K562 (cell line): Measurements from ENCODE around the gene TBC1D17. TPM values are rescaled to one million over a fixed set of nuclear protein-coding genes. Genes with fewer than 3 reads are reported as not detected.

Experiments used
- ARID1B ChIP-seq: fragments of 450-650 bp; IDR thresholded peaks from 2 replicates; pipeline ENCODE4 v1.6.1; 2016; ENCODE audit warnings: antibody characterized with exemption, mild to moderate bottlenecking, inconsistent platforms
- ARID3B ChIP-seq: fragments of 250-450 bp; sonication (Bioruptor Pico); IDR thresholded peaks from 2 replicates; pipeline ENCODE4 v1.4.0; 2020; ENCODE audit warnings: borderline replicate concordance
- BMI1 ChIP-seq: fragments of 150-350 bp; IDR thresholded peaks from 2 replicates; pipeline ENCODE4 v1.6.1; 2014; ENCODE audit warnings: low read length
- C11orf30 ChIP-seq: fragments of 450-650 bp; IDR thresholded peaks from 2 replicates; pipeline ENCODE4 v1.6.1; 2016; ENCODE audit warnings: low read depth, mild to moderate bottlenecking
- CBFA2T2 ChIP-seq: fragments of 450-650 bp; conservative IDR thresholded peaks from 2 replicates; pipeline ENCODE4 v1.6.1; 2017; ENCODE audit warnings: mild to moderate bottlenecking
- EP400 ChIP-seq: fragments of 450-650 bp; IDR thresholded peaks from 2 replicates; pipeline ENCODE4 v1.6.1; 2017; ENCODE audit warnings: antibody characterized with exemption, mild to moderate bottlenecking, moderate library complexity
- GABPB1 ChIP-seq: sonication (generic); formaldehyde crosslinking; IDR thresholded peaks from 2 replicates; pipeline ENCODE4 v1.8.0; 2022; ENCODE audit warnings: mild to moderate bottlenecking, missing genetic modification reagents
- GABPB2 ChIP-seq: fragments of 250-450 bp; sonication (Bioruptor Pico); conservative IDR thresholded peaks from 2 replicates; pipeline ENCODE4 v1.5.1; 2021; ENCODE audit warnings: mild to moderate bottlenecking
- HDAC8 ChIP-seq: fragments of 450-650 bp; IDR thresholded peaks from 2 replicates; pipeline ENCODE4 v1.6.1; 2016; ENCODE audit warnings: mild to moderate bottlenecking, missing genetic modification characterization, moderate library complexity, missing compliant biosample characterization
- KLF1 ChIP-seq: fragments of 450-650 bp; IDR thresholded peaks from 2 replicates; pipeline ENCODE4 v1.6.1; 2016; ENCODE audit warnings: missing genetic modification characterization, missing compliant biosample characterization
- KLF6 ChIP-seq: fragments of 250-450 bp; sonication (Bioruptor Pico); IDR thresholded peaks from 2 replicates; pipeline ENCODE4 v1.4.0; 2020; ENCODE audit warnings: mild to moderate bottlenecking, moderate library complexity, borderline replicate concordance
- MCM3 ChIP-seq: fragments of 450-650 bp; IDR thresholded peaks from 2 replicates; pipeline ENCODE4 v1.6.1; 2016
- MTA3 ChIP-seq: fragments of 450-650 bp; formaldehyde crosslinking; IDR thresholded peaks from 2 replicates; pipeline ENCODE4 v1.6.1; 2017; ENCODE audit warnings: mild to moderate bottlenecking, borderline replicate concordance
- NFIC ChIP-seq: fragments of 450-650 bp; IDR thresholded peaks from 2 replicates; pipeline ENCODE4 v1.6.1; 2017; ENCODE audit warnings: mild to moderate bottlenecking, inconsistent platforms
- PCBP2 ChIP-seq: fragments of 200-400 bp; formaldehyde crosslinking; IDR thresholded peaks from 2 replicates; pipeline ENCODE4 v1.6.1; 2018; ENCODE audit warnings: low read length, low read depth, mild to moderate bottlenecking, moderate library complexity; ENCODE audit not compliant: poor library complexity, severe bottlenecking
- POLR2G ChIP-seq: fragments of 200-400 bp; formaldehyde crosslinking; IDR thresholded peaks from 2 replicates; pipeline ENCODE4 v1.6.1; 2017; ENCODE audit warnings: low read depth, mild to moderate bottlenecking, antibody characterized with exemption, low read length, moderate library complexity
- SMARCA4 ChIP-seq: fragments of 450-650 bp; IDR thresholded peaks from 2 replicates; pipeline ENCODE4 v1.6.1; 2016
- TCF7L2 ChIP-seq: fragments of 150-350 bp; IDR thresholded peaks from 2 replicates; pipeline ENCODE4 v1.6.1; 2016; ENCODE audit warnings: low read depth, mild to moderate bottlenecking, low read length, moderate library complexity
- TFAP4 ChIP-seq: sonication (generic); formaldehyde crosslinking; IDR thresholded peaks from 2 replicates; pipeline ENCODE4 v1.8.0; 2022; ENCODE audit warnings: missing genetic modification reagents, mild to moderate bottlenecking, moderate library complexity, borderline replicate concordance
- USF1 ChIP-seq: sonication (generic); formaldehyde crosslinking; IDR thresholded peaks from 2 replicates; pipeline ENCODE4 v1.9.0; 2022; ENCODE audit warnings: mild to moderate bottlenecking, missing genetic modification reagents
- ZBTB2 ChIP-seq: fragments of 450-650 bp; IDR thresholded peaks from 2 replicates; pipeline ENCODE4 v1.6.1; 2016; ENCODE audit warnings: antibody characterized with exemption
- ZC3H4 ChIP-seq: sonication (generic); formaldehyde crosslinking; IDR thresholded peaks from 2 replicates; pipeline ENCODE4 v1.9.0; 2021; ENCODE audit warnings: missing genetic modification reagents, borderline replicate concordance
- ZEB2 ChIP-seq: fragments of 450-650 bp; IDR thresholded peaks from 2 replicates; pipeline ENCODE4 v1.6.1; 2016
- ZNF197 ChIP-seq: fragments of 200-800 bp; sonication (Bioruptor generic); IDR thresholded peaks from 2 replicates; pipeline ENCODE4 v1.6.1; 2016; ENCODE audit warnings: low read depth, missing genetic modification characterization, missing compliant biosample characterization
- polyA plus RNA-seq, 8 experiments: library from polyadenylated mRNA; depleted of rRNA in 4 of 8; stranded (reverse) in 5 of 8; unstranded in 3 of 8; fragments of >200 nt; fragmentation: Nextera tagmentation in 2 of 8; fragmentation: Illumina TruSeq in 1 of 8; extraction: Ambion mirVana in 2 of 8; extraction: Trizol in 1 of 8; gene quantifications; 2 replicates each; pipeline versions ENCODE4 v1.2.1 to v1.2.3, GENCODE V29; 2011 to 2014; ENCODE audit warnings: inconsistent platforms in 1 of 8, missing spikeins in 1 of 8
- total RNA-seq, 7 experiments: library from RNA; depleted of rRNA in 6 of 7; stranded (reverse); fragments of >200 nt in 6 of 7; fragmentation: Illumina TruSeq in 2 of 7; extraction: Trizol in 2 of 7; gene quantifications; 2 replicates each; pipeline versions ENCODE4 v1.2.1 to v1.2.3, GENCODE V29; 2011 to 2021; ENCODE audit warnings: low replicate concordance in 1 of 7
- TF ChIP-seq, protein P1 (sequence below): fragments of 450-650 bp; IDR thresholded peaks from 2 replicates; pipeline ENCODE4 v1.7.0; 2016; ENCODE audit warnings: borderline replicate concordance

Gene TBC1D17
- total and polyA plus RNA-seq, 9 of the 15 experiments (the other 6 are each of a cell fraction or from before 2014, with no cell fraction given) = 0.42 to 16.0 (median 3.8) TPM

DNA sequence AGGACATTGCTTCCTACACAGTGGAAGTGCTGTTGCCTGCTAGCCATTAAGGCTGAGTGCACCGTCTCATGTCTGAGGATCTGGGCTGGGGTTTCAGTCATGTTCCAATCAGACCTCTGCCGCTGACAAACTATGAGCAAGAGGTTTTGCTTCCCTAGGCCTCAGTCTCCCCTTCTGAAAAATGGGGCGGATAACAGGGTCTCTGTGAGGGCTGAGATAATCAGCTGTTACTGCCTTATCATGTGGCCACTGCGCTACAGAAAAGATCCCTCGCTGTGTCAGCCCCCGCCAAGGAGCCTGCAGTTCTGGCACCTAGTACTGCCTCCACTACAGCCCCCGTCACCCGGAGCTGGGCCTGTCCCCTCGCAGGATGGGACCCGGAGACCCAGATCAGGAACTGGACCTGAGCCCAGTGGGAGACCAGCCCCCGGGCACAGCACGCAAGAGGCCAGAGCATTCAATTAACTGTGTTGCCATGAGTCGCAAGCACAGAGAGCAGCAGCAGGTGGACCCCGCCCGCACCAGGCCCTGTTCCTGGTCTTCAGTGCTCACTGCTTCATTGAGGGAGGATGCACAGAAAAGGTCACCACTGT, 7.1 kb upstream of the TBC1D17 start (continued):
- no peak for TF ChIP-seq MTA3
- no peak for TF ChIP-seq BMI1
- 0 out of 2 replicates have a peak, but pooled peaks have one; percentile 14 for TF ChIP-seq SMARCA4
- TF ChIP-seq, protein P1, sequence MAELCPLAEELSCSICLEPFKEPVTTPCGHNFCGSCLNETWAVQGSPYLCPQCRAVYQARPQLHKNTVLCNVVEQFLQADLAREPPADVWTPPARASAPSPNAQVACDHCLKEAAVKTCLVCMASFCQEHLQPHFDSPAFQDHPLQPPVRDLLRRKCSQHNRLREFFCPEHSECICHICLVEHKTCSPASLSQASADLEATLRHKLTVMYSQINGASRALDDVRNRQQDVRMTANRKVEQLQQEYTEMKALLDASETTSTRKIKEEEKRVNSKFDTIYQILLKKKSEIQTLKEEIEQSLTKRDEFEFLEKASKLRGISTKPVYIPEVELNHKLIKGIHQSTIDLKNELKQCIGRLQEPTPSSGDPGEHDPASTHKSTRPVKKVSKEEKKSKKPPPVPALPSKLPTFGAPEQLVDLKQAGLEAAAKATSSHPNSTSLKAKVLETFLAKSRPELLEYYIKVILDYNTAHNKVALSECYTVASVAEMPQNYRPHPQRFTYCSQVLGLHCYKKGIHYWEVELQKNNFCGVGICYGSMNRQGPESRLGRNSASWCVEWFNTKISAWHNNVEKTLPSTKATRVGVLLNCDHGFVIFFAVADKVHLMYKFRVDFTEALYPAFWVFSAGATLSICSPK = no peak
- TF ChIP-seq POLR2G = no peak
- TF ChIP-seq EP400 = no peak
- TF ChIP-seq KLF1 = no peak
- TF ChIP-seq CBFA2T2 = peak; percentile 31; the same call in 1 of the 2 replicates
- no peak for TF ChIP-seq KLF6
- TF ChIP-seq MCM3 = no peak
- no peak for TF ChIP-seq ZEB2
- TF ChIP-seq TCF7L2 = no peak
- no peak for TF ChIP-seq HDAC8 (tag)
- TF ChIP-seq ARID3B (CRISPR knock-in tag) = no peak
- no peak for TF ChIP-seq ZBTB2
- TF ChIP-seq PCBP2 = no peak
- no peak for TF ChIP-seq C11orf30
- peak; percentile 53 for TF ChIP-seq ARID1B
- TF ChIP-seq ZC3H4 (CRISPR knock-in tag) = no peak
- 0 out of 2 replicates have a peak, but pooled peaks have one; percentile 6 for TF ChIP-seq NFIC
- no peak for TF ChIP-seq GABPB2 (CRISPR knock-in tag)
- peak; percentile 94 for TF ChIP-seq TFAP4 (CRISPR knock-in tag)
- TF ChIP-seq ZNF197 (CRISPR knock-in tag) = no peak
- TF ChIP-seq GABPB1 (CRISPR knock-in tag) = no peak
- no peak for TF ChIP-seq USF1 (CRISPR knock-in tag)
